Bronchial epithelial cell (primary cell): ENCODE measurements around the gene ZFP62. TPM values are rescaled to one million over a fixed set of nuclear protein-coding genes. Genes with fewer than 3 reads are reported as not detected.

ENCODE experiments used
- total RNA-seq: library from RNA; depleted of rRNA; stranded (reverse); fragments of >200 nt; gene quantifications from 2 replicates; pipeline ENCODE4 v1.2.1, GENCODE V29; 2014

The ZFP62 gene
- total RNA-seq, 1 donor from 2014 or later = 21.3 TPM

Other genes with a start within 250 kb of the ZFP62 start
- gene FLT4, start 211.7 kb downstream of the ZFP62 start, total RNA-seq = under 0.01 TPM in 1 of 2 replicates, not detected in the other
- gene OR2Y1, start 121.2 kb downstream of the ZFP62 start, total RNA-seq = not detected in 2 replicates
- 62.1 and 78.2 TPM in 2 replicates for gene MGAT1, start 58.5 kb downstream of the ZFP62 start, total RNA-seq
- gene BTNL8, start 37.9 kb upstream of the ZFP62 start, total RNA-seq = not detected in 2 replicates
- gene BTNL3, start 127.6 kb upstream of the ZFP62 start, total RNA-seq = not detected in 2 replicates
- 0.13 TPM in 1 of 2 replicates, not detected in the other for gene BTNL9, start 179.0 kb upstream of the ZFP62 start, total RNA-seq